ENCODE data around the gene USP19. TPM values are rescaled to one million over a fixed set of nuclear protein-coding genes. Genes with fewer than 3 reads are reported as not detected.

Gene USP19
- total RNA-seq, 1 experiment from 2014 or later = 72.1 TPM

DNA sequence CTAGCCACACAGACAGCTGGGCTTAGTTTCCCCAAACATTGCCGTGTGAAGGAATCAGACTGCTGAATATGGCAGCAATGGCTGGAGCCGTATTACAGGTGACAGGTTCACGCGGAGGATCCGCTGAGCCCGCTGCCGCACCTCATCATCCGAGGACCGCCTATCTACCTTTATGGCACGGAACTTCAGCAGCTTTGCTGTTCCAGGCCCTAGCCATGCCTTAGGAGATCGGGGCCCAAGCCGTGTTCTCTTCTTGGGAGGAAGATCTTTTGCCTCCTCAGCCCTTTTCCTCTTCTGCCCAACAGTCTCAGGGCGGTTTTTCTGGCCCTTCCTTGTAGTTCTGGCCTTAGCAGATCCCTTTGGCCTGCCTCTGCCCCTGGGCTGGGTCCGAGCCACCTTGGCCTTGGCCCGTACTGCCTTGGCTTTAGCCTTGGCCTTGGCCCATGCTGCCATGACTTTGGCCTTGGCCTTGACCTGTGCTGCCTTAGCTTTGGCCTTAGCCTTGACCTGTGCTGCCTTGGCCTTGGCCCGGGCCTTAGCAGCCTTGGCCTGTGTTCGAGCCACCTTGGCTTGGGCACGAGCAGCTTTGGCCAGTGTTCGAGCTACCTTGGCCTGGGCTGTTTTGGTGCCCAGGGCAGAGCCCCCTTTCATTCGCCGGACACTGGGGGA, 42.3 kb upstream of the USP19 start:
- H2AFZ ChIP-seq = no peak overlapping the region
- H3K27me3 ChIP-seq (ENCODE audit: insufficient read depth, low read depth) = no peaks in the 10 kb centered on the region
- peaks cover 7% of the 10 kb centered on the region; the same call in 1 of the 2 replicates for H3F3A ChIP-seq (ENCODE audit: insufficient read depth, low read depth)
- intact Hi-C loops (cut with micrococcal nuclease; ENCODE audit: unreplicated experiment) = no loop called here
- H3K4me1 ChIP-seq (replicated peaks; ENCODE audit: insufficient read depth) = peaks cover 13% of the 10 kb centered on the region; the same call in 1 of the 2 replicates
- POLR2A ChIA-PET (ENCODE audit: unreplicated experiment) = interaction anchor here (0.7 kb wide), 1 partner anchor 138 kb away, joined by 7 read pairs; no protein-coding TSS in a partner anchor
- CTCF ChIA-PET = no interaction called here
- no TSS peak for BruUV-seq (replicated peaks)
- no peak overlapping the region for H3K4me3 ChIP-seq
- no peak overlapping the region for H3K27ac ChIP-seq
- H4K20me1 ChIP-seq (ENCODE audit: insufficient read depth) = no peaks in the 10 kb centered on the region
- H3K4me2 ChIP-seq = no peak overlapping the region
- no peaks in the 10 kb centered on the region for H3K9me2 ChIP-seq (ENCODE audit: insufficient read depth)
- no peaks in the 10 kb centered on the region for H3K9me3 ChIP-seq (ENCODE audit: insufficient read depth, low read depth)
- peaks cover 8% of the 10 kb centered on the region; the same call in 1 of the 2 replicates for H3K36me3 ChIP-seq (ENCODE audit: low read depth)
- TF ChIP-seq EZH2 (IDR thresholded peaks at IDR 0.05; ENCODE audit: low read depth) (no peak), CTCF (conservative IDR thresholded peaks at IDR 0.05) (no peak)
- no peak for DNase-seq
- peaks cover 24% of the 10 kb centered on the region for H3K79me2 ChIP-seq (ENCODE audit: low read depth)

DNA sequence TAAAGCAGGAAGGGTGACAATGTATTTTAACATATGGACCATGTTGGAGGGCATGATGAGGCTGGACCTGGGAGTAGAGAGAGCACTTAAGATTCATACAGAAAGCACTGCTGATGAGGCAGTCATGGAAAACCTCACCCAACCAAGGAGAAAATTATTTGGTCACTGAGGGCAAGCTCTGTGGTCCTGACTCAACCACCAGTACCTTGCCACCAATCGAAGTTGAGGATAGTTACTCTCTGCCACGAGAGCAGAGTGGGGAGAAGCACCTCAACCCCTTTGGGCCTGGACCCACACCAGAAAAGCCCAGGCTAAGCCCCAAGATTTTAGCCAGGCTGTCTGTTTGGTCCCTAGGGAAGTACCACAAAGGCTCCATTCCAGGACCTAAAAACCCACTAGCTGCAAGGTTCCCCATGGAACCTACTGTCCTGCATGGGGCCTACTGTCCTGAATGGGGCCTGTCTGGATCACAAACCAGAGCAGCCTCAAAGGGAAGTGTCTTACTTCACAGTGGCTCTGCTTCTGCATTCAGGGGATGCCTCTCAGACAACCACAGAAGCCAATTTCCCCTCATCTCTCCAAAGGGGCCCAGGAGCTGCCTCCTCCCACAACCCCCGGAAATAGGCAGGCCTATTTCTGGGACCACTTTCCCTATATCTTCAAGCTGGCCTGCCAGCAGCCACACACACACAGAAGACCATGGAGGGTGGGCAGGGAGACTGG, 41.3 kb upstream of the USP19 start:
- H4K20me1 ChIP-seq (ENCODE audit: insufficient read depth) = no peaks in the 10 kb centered on the region
- CTCF ChIA-PET = no interaction called here
- no peak overlapping the region for H3K27ac ChIP-seq
- no peak overlapping the region for H3K4me2 ChIP-seq
- POLR2A ChIA-PET (ENCODE audit: unreplicated experiment) = interaction anchor here (0.7 kb wide), 1 partner anchor 138 kb away, joined by 7 read pairs; no protein-coding TSS in a partner anchor
- no peak overlapping the region for H2AFZ ChIP-seq
- peaks cover 8% of the 10 kb centered on the region; the same call in 1 of the 2 replicates for H3K36me3 ChIP-seq (ENCODE audit: low read depth)
- H3F3A ChIP-seq (ENCODE audit: insufficient read depth, low read depth) = peaks cover 10% of the 10 kb centered on the region; the same call in 1 of the 2 replicates
- H3K4me1 ChIP-seq (replicated peaks; ENCODE audit: insufficient read depth) = peaks cover 13% of the 10 kb centered on the region; the same call in 1 of the 2 replicates
- no peak for DNase-seq
- H3K79me2 ChIP-seq (ENCODE audit: low read depth) = peaks cover 24% of the 10 kb centered on the region
- H3K4me3 ChIP-seq = no peak overlapping the region
- BruUV-seq (replicated peaks) = no TSS peak
- H3K9me2 ChIP-seq (ENCODE audit: insufficient read depth) = no peaks in the 10 kb centered on the region
- intact Hi-C loops (cut with micrococcal nuclease; ENCODE audit: unreplicated experiment) = no loop called here
- no peaks in the 10 kb centered on the region for H3K9me3 ChIP-seq (ENCODE audit: insufficient read depth, low read depth)
- no peaks in the 10 kb centered on the region for H3K27me3 ChIP-seq (ENCODE audit: insufficient read depth, low read depth)
- no peak for TF ChIP-seq EZH2 (IDR thresholded peaks at IDR 0.05; ENCODE audit: low read depth)
- TF ChIP-seq CTCF (conservative IDR thresholded peaks at IDR 0.05) = no peak

DNA sequence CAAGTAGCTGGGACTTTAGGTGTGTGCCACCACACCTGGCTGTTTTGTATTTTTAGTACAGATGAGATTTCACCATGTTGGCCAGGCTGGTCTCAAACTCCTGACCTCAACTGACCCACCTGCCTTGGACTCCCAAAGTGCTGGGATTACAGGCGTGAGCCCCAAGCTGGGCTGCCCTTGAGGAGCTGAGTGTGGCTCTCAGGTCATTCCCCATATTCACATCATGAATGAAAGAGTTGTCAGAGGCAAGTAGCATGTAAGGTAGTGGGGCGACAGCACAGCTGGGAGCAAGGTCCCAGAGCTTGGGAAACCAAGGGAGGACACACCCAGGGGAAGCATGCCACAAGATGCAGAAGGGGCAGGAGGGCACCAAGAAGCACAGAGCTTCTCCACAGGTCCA, 40.6 kb upstream of the USP19 start:
- H3K9me3 ChIP-seq (ENCODE audit: insufficient read depth, low read depth) = no peaks in the 10 kb centered on the region
- no peaks in the 10 kb centered on the region for H4K20me1 ChIP-seq (ENCODE audit: insufficient read depth)
- no peak overlapping the region for H3K4me2 ChIP-seq
- no peaks in the 10 kb centered on the region for H3K27me3 ChIP-seq (ENCODE audit: insufficient read depth, low read depth)
- H3K4me1 ChIP-seq (replicated peaks; ENCODE audit: insufficient read depth) = peaks cover 8% of the 10 kb centered on the region; the same call in 1 of the 2 replicates
- H3K79me2 ChIP-seq (ENCODE audit: low read depth) = peaks cover 19% of the 10 kb centered on the region
- no peak for DNase-seq
- H3K4me3 ChIP-seq = no peak overlapping the region
- no peak overlapping the region for H3K27ac ChIP-seq
- peaks cover 8% of the 10 kb centered on the region; the same call in 1 of the 2 replicates for H3K36me3 ChIP-seq (ENCODE audit: low read depth)
- H3K9me2 ChIP-seq (ENCODE audit: insufficient read depth) = no peaks in the 10 kb centered on the region
- H3F3A ChIP-seq (ENCODE audit: insufficient read depth, low read depth) = peaks cover 10% of the 10 kb centered on the region; the same call in 1 of the 2 replicates
- intact Hi-C loops (cut with micrococcal nuclease; ENCODE audit: unreplicated experiment) = no loop called here
- CTCF ChIA-PET = no interaction called here
- POLR2A ChIA-PET (ENCODE audit: unreplicated experiment) = no interaction called here
- no peak overlapping the region for H2AFZ ChIP-seq
- no peak for TF ChIP-seq CTCF (conservative IDR thresholded peaks at IDR 0.05)
- TF ChIP-seq EZH2 (IDR thresholded peaks at IDR 0.05; ENCODE audit: low read depth) = no peak
- BruUV-seq (replicated peaks) = no TSS peak
